Small intestine (tissue), 16 donors: ENCODE data around the gene TXNL4A. TPM values are rescaled to one million over a fixed set of nuclear protein-coding genes. Genes with fewer than 3 reads are reported as not detected.

Experiments
- DNase-seq, 2 donors: peaks; one replicate each; pipeline versions ENCODE4 v3.0.0 to v3.0.0-alpha.2; 2013
- FAIRE-seq: peaks from 2 replicates; lab custom pipeline; 2012; peaks lifted over from hg19 to GRCh38; lab: Jason Lieb, UNC
- H3K27ac ChIP-seq, 3 donors: one replicate each; pipeline ENCODE4 v1.5.1; 2013; ENCODE audit warnings: low read length in 2 of 3, mild to moderate bottlenecking in 2 of 3, control low read depth in 1 of 3, inconsistent platforms in 1 of 3, low read depth in 1 of 3, moderate library complexity in 1 of 3
- H3K27me3 ChIP-seq, 3 donors: one replicate each; pipeline ENCODE4 v1.6.1; 2013; ENCODE audit warnings: low read length in 3 of 3, inconsistent platforms in 1 of 3; ENCODE audit not compliant: control insufficient read depth in 3 of 3, insufficient read depth in 3 of 3
- H3K36me3 ChIP-seq, 3 donors: one replicate each; pipeline ENCODE4 v1.6.1; 2013; ENCODE audit warnings: low read length in 3 of 3, inconsistent platforms in 1 of 3, low read depth in 1 of 3, mild to moderate bottlenecking in 1 of 3, moderate library complexity in 1 of 3; ENCODE audit not compliant: control insufficient read depth in 3 of 3, insufficient read depth in 2 of 3
- H3K4me1 ChIP-seq, 3 donors: one replicate each; pipeline ENCODE4 v1.6.1; 2013; ENCODE audit warnings: low read length in 2 of 3, inconsistent platforms in 1 of 3, low read depth in 1 of 3, mild to moderate bottlenecking in 1 of 3, moderate library complexity in 1 of 3; ENCODE audit not compliant: control insufficient read depth in 3 of 3, insufficient read depth in 2 of 3
- H3K4me3 ChIP-seq, 3 donors: one replicate each; pipeline ENCODE4 v1.5.1; 2013; ENCODE audit warnings: low read length in 3 of 3, control low read depth in 1 of 3, inconsistent platforms in 1 of 3, low read depth in 1 of 3, mild to moderate bottlenecking in 1 of 3, moderate library complexity in 1 of 3
- H3K9me3 ChIP-seq, 2 donors: one replicate each; pipeline ENCODE4 v1.6.1; 2013; ENCODE audit warnings: low read depth in 1 of 2, low read length in 1 of 2; ENCODE audit not compliant: control insufficient read depth in 2 of 2, insufficient read depth in 1 of 2
- WGBS, 3 donors: extraction: QIAGEN DNeasy Blood & Tissue Kit; methylation state at CpG; one replicate each; pipeline ENCODE4 v1.1.7; 2013; 5-methylcytosine and 5-hydroxymethylcytosine counted together
- long read RNA-seq, 10 donors: transcript quantifications; one replicate each; lab custom pipeline, GENCODE V29; 2026
- polyA plus RNA-seq, 4 donors: library from polyadenylated mRNA; stranded (reverse) in 3 of 4; unstranded in 1 of 4; fragments of 200-250 nt in 3 of 4; fragments of 120-200 nt in 1 of 4; gene quantifications; one replicate each; pipeline versions ENCODE4 v1.2.1 to v1.2.3, GENCODE V29; 2013
- donor health status: healthy with polysubstance abuse.
- donor health status: control.
- donor health status: control.
- donor health status: Bipolar disorder and iron deficiency.
- donor health status: healthy.

TXNL4A gene
- 10 to 100 TPM; 73.4 to 74.5 (median 74.0) TPM for polyA plus RNA-seq
- long read RNA-seq, donor 1: 0 reads
- long read RNA-seq, donor 2, transcript TXNL4A-201 (3 exons, 3,504 nt): major isoform, 27 of 30 reads
- long read RNA-seq, donor 2, partial matches to known transcripts: 0 of 30 reads
- long read RNA-seq, donor 2, other reads (novel, unspliced or antisense): 0 of 30 reads
- long read RNA-seq, donor 3, transcript TXNL4A-201 (3 exons, 3,504 nt): major isoform, 33 of 34 reads
- long read RNA-seq, donor 3, partial matches to known transcripts: 0 of 34 reads
- long read RNA-seq, donor 3, other reads (novel, unspliced or antisense): 0 of 34 reads
- long read RNA-seq, donor 4: 0 reads
- long read RNA-seq, donor 5, transcript TXNL4A-201 (3 exons, 3,504 nt): major isoform, 10 of 11 reads
- long read RNA-seq, donor 5, partial matches to known transcripts: 0 of 11 reads
- long read RNA-seq, donor 5, other reads (novel, unspliced or antisense): 0 of 11 reads
- long read RNA-seq, donor 6, transcript TXNL4A-201 (3 exons, 3,504 nt): major isoform, 39 of 43 reads
- long read RNA-seq, donor 6, partial matches to known transcripts: 0 of 43 reads
- long read RNA-seq, donor 6, other reads (novel, unspliced or antisense): 0 of 43 reads
- long read RNA-seq, donor 7, transcript TXNL4A-208 (2 exons, 752 nt): minor isoform, 6 of 132 reads
- long read RNA-seq, donor 7, transcript TXNL4A-203 (3 exons, 1,185 nt): minor isoform, 8 of 132 reads
- long read RNA-seq, donor 7, transcript TXNL4A-211 (2 exons, 611 nt): minor isoform, 7 of 132 reads
- long read RNA-seq, donor 7, transcript TXNL4A-201 (3 exons, 3,504 nt): major isoform, 102 of 132 reads
- long read RNA-seq, donor 7, partial matches to known transcripts: 0 of 132 reads
- long read RNA-seq, donor 7, other reads (novel, unspliced or antisense): 9 of 132 reads
- long read RNA-seq, donor 8, transcript TXNL4A-201 (3 exons, 3,504 nt): major isoform, 9 of 10 reads
- long read RNA-seq, donor 8, partial matches to known transcripts: 0 of 10 reads
- long read RNA-seq, donor 8, other reads (novel, unspliced or antisense): 0 of 10 reads
- long read RNA-seq, donor 9, transcript TXNL4A-201 (3 exons, 3,504 nt): major isoform, 13 of 13 reads
- long read RNA-seq, donor 9, partial matches to known transcripts: 0 of 13 reads
- long read RNA-seq, donor 9, other reads (novel, unspliced or antisense): 0 of 13 reads
- long read RNA-seq, donor 10, transcript TXNL4A-201 (3 exons, 3,504 nt): major isoform, 70 of 98 reads
- long read RNA-seq, donor 10, partial matches to known transcripts: 0 of 98 reads
- long read RNA-seq, donor 10, other reads (novel, unspliced or antisense): 19 of 98 reads

GRCh38 chr18:79988451-79989194 is at the start of gene TXNL4A:
Gene TXNL4A (minus strand): TSS chr18:79988563. CDS start chr18:79988392, 171 bp downstream.
- Histone ChIP-seq H3K9me3 (no peaks in the 10 kb centered on the region), H3K27ac (peak within 1 kb of the TSS; percentile 84 to 89 (median 86)), H3K4me3 (peak within 1 kb of the TSS; percentile 75 to 87 (median 77)), H3K4me1 (peaks cover 0 to 10% (median 0%) of the 10 kb centered on the region in 3 donors), H3K27me3 (no peaks in the 10 kb centered on the region), H3K36me3 (peaks cover 3 to 11% (median 4%) of the 10 kb centered on the region in 3 donors)
- WGBS, 3 donors: 0 to 1% (median 1%) methylated on average over 22 to 71 of the region's 71 CpGs
- no peak for FAIRE-seq
- peak; percentile 88 to 93 for DNase-seq

- Histone ChIP-seq H3K4me3 (no peak overlapping the region), H3K27ac (no peak overlapping the region), H3K9me3 (no peaks in the 10 kb centered on the region), H3K27me3 (no peaks in the 10 kb centered on the region), H3K4me1 (peaks cover 0 to 6% (median 2%) of the 10 kb centered on the region in 3 donors), H3K36me3 (peaks cover 0 to 27% (median 0%) of the 10 kb centered on the region in 3 donors)
- FAIRE-seq (no peak), DNase-seq (no peak)
- WGBS, 3 donors: 91 to 97% (median 97%) methylated on average over 9 to 12 of the region's 12 CpGs
Measured at GRCh38 chr18:80037300-80037699, 48.9 kb upstream of the TXNL4A start.

- Histone ChIP-seq H3K4me1 (peaks cover 0 to 6% (median 2%) of the 10 kb centered on the region in 3 donors), H3K27me3 (no peaks in the 10 kb centered on the region), H3K4me3 (no peak overlapping the region), H3K27ac (no peak overlapping the region), H3K9me3 (no peaks in the 10 kb centered on the region), H3K36me3 (peaks cover 0 to 19% (median 0%) of the 10 kb centered on the region in 3 donors)
- FAIRE-seq (no peak), DNase-seq (no peak)
- 89 to 96% (median 95%) methylated on average over 7 of the region's 7 CpGs for WGBS, 3 donors
Measured at GRCh38 chr18:80035997-80036396, 47.6 kb upstream of the TXNL4A start.

- Histone ChIP-seq H3K4me1 (peaks cover 0 to 6% (median 2%) of the 10 kb centered on the region in 3 donors), H3K27ac (peak overlapping the region in 2 of 3 donors; percentile 58 to 87), H3K9me3 (peaks cover 0 to 4% of the 10 kb centered on the region in 2 donors), H3K4me3 (peak overlapping the region; percentile 13 to 88 (median 64)), H3K36me3 (peaks cover 0 to 16% (median 0%) of the 10 kb centered on the region in 3 donors), H3K27me3 (no peaks in the 10 kb centered on the region)
- FAIRE-seq (no peak), DNase-seq (peak; percentile 46 to 58)
- 8 to 13% (median 12%) methylated on average over 8 of the region's 8 CpGs for whole genome bisulfite sequencing, 3 donors
Measured at GRCh38 chr18:80034852-80035406, 46.6 kb upstream of the TXNL4A start.

GRCh38 chr18:80034068-80034851 is 45.9 kb upstream of the TXNL4A start, which contains the start of gene RBFA:
Gene RBFA (plus strand): TSS chr18:80034434. CDS start chr18:80034496, 62 bp downstream.
- no peaks in the 10 kb centered on the region for H3K27me3 ChIP-seq
- peaks cover 0 to 4% of the 10 kb centered on the region in 2 donors for H3K9me3 ChIP-seq
- peak within 1 kb of the TSS; percentile 33 to 88 (median 64) for H3K4me3 ChIP-seq
- H3K4me1 ChIP-seq: peaks cover 0 to 6% (median 2%) of the 10 kb centered on the region in 3 donors
- peaks cover 0 to 16% (median 0%) of the 10 kb centered on the region in 3 donors for H3K36me3 ChIP-seq
- DNase-seq (peak; percentile 97 to 100), FAIRE-seq (no peak)
- H3K27ac ChIP-seq: peak within 1 kb of the TSS; percentile 52 to 93 (median 87)
- 0 to 1% (median 1%) methylated on average over 70 to 99 of the region's 99 CpGs for WGBS, 3 donors

GRCh38 chr18:80033181-80034067 is 45.1 kb upstream of the TXNL4A start:
- H3K9me3 ChIP-seq: peaks cover 0 to 4% of the 10 kb centered on the region in 2 donors
- 4 to 20% (median 10%) methylated on average over 38 to 90 of the region's 90 CpGs for WGBS, 3 donors
- H3K27me3 ChIP-seq: no peaks in the 10 kb centered on the region
- peaks cover 0 to 6% (median 2%) of the 10 kb centered on the region in 3 donors for H3K4me1 ChIP-seq
- peaks cover 0 to 12% (median 0%) of the 10 kb centered on the region in 3 donors for H3K36me3 ChIP-seq
- DNase-seq (peak in 1 of 2 donors; percentile 86), FAIRE-seq (no peak)
- H3K27ac ChIP-seq: peak overlapping the region; percentile 52 to 93 (median 80)
- peak overlapping the region; percentile 33 to 67 (median 52) for H3K4me3 ChIP-seq
